ENCODE results near the gene C6orf89. TPM values are rescaled to one million over a fixed set of nuclear protein-coding genes. Genes with fewer than 3 reads are reported as not detected.

The C6orf89 gene
- total RNA-seq, 2 experiments from 2014 or later: 24.7 to 29.8 TPM

- DNase-seq (no peak), ATAC-seq (no peak)
- no peaks in the 10 kb centered on the region for H3K27me3 Mint-ChIP-seq
- POLR2A ChIA-PET: no interaction called here
- intact Hi-C loops (cut with micrococcal nuclease): no loop called here
- H3K9me3 Mint-ChIP-seq: no peaks in the 10 kb centered on the region
- no peaks in the 10 kb centered on the region for H3K4me1 Mint-ChIP-seq (ENCODE audit: low read depth)
- no peaks in the 10 kb centered on the region for H3K36me3 Mint-ChIP-seq (ENCODE audit: low read depth)
- no peak for TF ChIP-seq CTCF (IDR thresholded peaks at IDR 0.05)
- no peak overlapping the region for H3K27ac Mint-ChIP-seq
- CTCF ChIA-PET: interaction anchor here (0.9 to 1.2 kb wide), 2 partner anchors 22 to 228 kb away, joined by 3 read pairs; partner anchors contain the start of gene PI16
- H3K4me3 Mint-ChIP-seq: no peak overlapping the region
Measured at GRCh38 chr6:36933102-36933501, 47.4 kb downstream of the C6orf89 start.

- ChIA-PET CTCF (interaction anchor here (0.9 kb wide), 1 partner anchor 227 kb away, joined by 3 read pairs; no protein-coding TSS in a partner anchor), POLR2A (no interaction called here)
- no peak for TF ChIP-seq CTCF (IDR thresholded peaks at IDR 0.05)
- H3K27ac Mint-ChIP-seq: no peak overlapping the region
- intact Hi-C loops (cut with micrococcal nuclease): no loop called here
- H3K4me3 Mint-ChIP-seq: no peak overlapping the region
- H3K9me3 Mint-ChIP-seq: no peaks in the 10 kb centered on the region
- ATAC-seq (no peak), DNase-seq (no peak)
- no peaks in the 10 kb centered on the region for H3K4me1 Mint-ChIP-seq (ENCODE audit: low read depth)
- H3K36me3 Mint-ChIP-seq (ENCODE audit: low read depth): no peaks in the 10 kb centered on the region
- H3K27me3 Mint-ChIP-seq: no peaks in the 10 kb centered on the region
Measured at GRCh38 chr6:36933519-36933918, 47.8 kb downstream of the C6orf89 start.

- Mint-ChIP-seq H3K4me3 (no peak overlapping the region), H3K4me1 (ENCODE audit: low read depth) (no peaks in the 10 kb centered on the region), H3K27me3 (no peaks in the 10 kb centered on the region), H3K27ac (no peak overlapping the region), H3K9me3 (no peaks in the 10 kb centered on the region), H3K36me3 (ENCODE audit: low read depth) (no peaks in the 10 kb centered on the region)
- ATAC-seq: no peak
- TF ChIP-seq CTCF (IDR thresholded peaks at IDR 0.05): no peak
- POLR2A ChIA-PET: interaction anchor here (0.6 kb wide), 1 partner anchor 15 kb away, joined by 3 read pairs; no protein-coding TSS in a partner anchor
- no peak for DNase-seq
- intact Hi-C loops (cut with micrococcal nuclease): no loop called here
- CTCF ChIA-PET: interaction anchor here (0.7 to 1.3 kb wide), 2 partner anchors 21 to 24 kb away, joined by 3 to 4 read pairs; no protein-coding TSS in a partner anchor
Measured at GRCh38 chr6:36934901-36935300, 49.1 kb downstream of the C6orf89 start.

- ChIA-PET POLR2A (interaction anchor here (0.9 kb wide), 2 partner anchors 48 to 51 kb away, joined by 3 read pairs; partner anchors contain the start of gene C6orf89), CTCF (interaction anchor here (1.0 to 1.7 kb wide), 2 partner anchors 39 to 51 kb away, joined by 4 to 5 read pairs; partner anchors contain the start of gene C6orf89)
- DNase-seq: no peak
- Mint-ChIP-seq H3K36me3 (ENCODE audit: low read depth) (no peaks in the 10 kb centered on the region), H3K27ac (no peak overlapping the region), H3K27me3 (no peaks in the 10 kb centered on the region), H3K9me3 (no peaks in the 10 kb centered on the region), H3K4me1 (ENCODE audit: low read depth) (no peaks in the 10 kb centered on the region), H3K4me3 (no peak overlapping the region)
- ATAC-seq: no peak
- intact Hi-C loops (cut with micrococcal nuclease): no loop called here
- TF ChIP-seq CTCF (IDR thresholded peaks at IDR 0.05): no peak
Measured at GRCh38 chr6:36936824-36937223, 51.1 kb downstream of the C6orf89 start.

GRCh38 chr6:36937896-36938295, 52.1 kb downstream of the C6orf89 start:
- no peak for TF ChIP-seq CTCF (IDR thresholded peaks at IDR 0.05)
- DNase-seq (no peak), ATAC-seq (no peak)
- ChIA-PET POLR2A (no interaction called here), CTCF (interaction anchor here (1.7 kb wide), 1 partner anchor 52 kb away, joined by 5 read pairs; the partner anchor contains the start of gene C6orf89)
- intact Hi-C loops (cut with micrococcal nuclease): no loop called here
- Mint-ChIP-seq H3K27me3 (no peaks in the 10 kb centered on the region), H3K36me3 (ENCODE audit: low read depth) (no peaks in the 10 kb centered on the region), H3K9me3 (no peaks in the 10 kb centered on the region), H3K4me1 (ENCODE audit: low read depth) (no peaks in the 10 kb centered on the region), H3K4me3 (no peak overlapping the region), H3K27ac (no peak overlapping the region)

All from activated CD8-positive, alpha-beta T cell treated with anti-CD3 and anti-CD28 coated beads for 36 hours (primary cell).